Common myeloid progenitor, CD34-positive (primary cell): ENCODE results near the gene AGER. TPM values are rescaled to one million over a fixed set of nuclear protein-coding genes. Genes with fewer than 3 reads are reported as not detected.

Experiments used
- CTCF ChIA-PET: fragments of 350-600 bp; sonication (Branson Sonifier 250); formaldehyde crosslinking; loops from one replicate; lab custom pipeline; 2021; ENCODE audit warnings: antibody characterized with exemption; lab: Charles Lee
- POLR2A ChIA-PET: fragments of 350-600 bp; sonication (Branson Sonifier 250); formaldehyde crosslinking; loops from one replicate; lab custom pipeline; 2021; ENCODE audit warnings: antibody characterized with exemption; lab: Charles Lee
- DNase-seq, 3 donors: peaks; one replicate each; pipeline versions ENCODE4 v3.0.0 to v3.0.0-alpha.2; 2013
- H3K27ac ChIP-seq, 2 experiments: 1 replicate in 1 of 2; 2 replicates in 1 of 2; pipeline ENCODE4 v1.7.0; 2013; ENCODE audit warnings: inconsistent platforms in 2 of 2, low read length in 2 of 2, mild to moderate bottlenecking in 2 of 2, low read depth in 1 of 2, moderate library complexity in 1 of 2; ENCODE audit not compliant: severe bottlenecking in 2 of 2, insufficient read depth in 1 of 2, poor library complexity in 1 of 2
- H3K27me3 ChIP-seq, 5 experiments: replicated peaks in 2 of 5; 1 replicate in 3 of 5; 2 replicates in 2 of 5; pipeline versions ENCODE4 v1.6.1 to v1.7.0; 2013; ENCODE audit warnings: low read length in 4 of 5, mild to moderate bottlenecking in 2 of 5, moderate library complexity in 2 of 5, inconsistent platforms in 1 of 5; ENCODE audit not compliant: insufficient read depth in 5 of 5, control insufficient read depth in 4 of 5
- H3K36me3 ChIP-seq, 4 experiments: 1 replicate in 2 of 4; 2 replicates in 2 of 4; pipeline versions ENCODE4 v1.6.1 to v1.7.0; 2013; ENCODE audit warnings: low read length in 3 of 4, control low read depth in 1 of 4, mild to moderate bottlenecking in 1 of 4; ENCODE audit not compliant: control insufficient read depth in 4 of 4, insufficient read depth in 4 of 4
- H3K4me1 ChIP-seq, 4 experiments: 1 replicate in 3 of 4; 2 replicates in 1 of 4; pipeline versions ENCODE4 v1.6.1 to v1.7.1; 2013; ENCODE audit warnings: low read length in 3 of 4, mild to moderate bottlenecking in 3 of 4, control low read depth in 1 of 4, inconsistent platforms in 1 of 4, moderate library complexity in 1 of 4; ENCODE audit not compliant: control insufficient read depth in 4 of 4, insufficient read depth in 4 of 4; ENCODE audit errors: control extremely low read depth in 1 of 4
- H3K4me3 ChIP-seq, 7 experiments: 1 replicate in 4 of 7; 2 replicates in 3 of 7; pipeline versions ENCODE4 v1.5.1 to v1.7.0; 2013; ENCODE audit warnings: mild to moderate bottlenecking in 7 of 7, low read length in 6 of 7, moderate library complexity in 6 of 7, inconsistent platforms in 2 of 7, low read depth in 2 of 7, control low read depth in 1 of 7; ENCODE audit not compliant: insufficient read depth in 4 of 7, control insufficient read depth in 1 of 7; ENCODE audit errors: extremely low read depth in 1 of 7
- H3K9me3 ChIP-seq, 5 experiments: 1 replicate in 4 of 5; 2 replicates in 1 of 5; pipeline versions ENCODE4 v1.6.1 to v1.7.1; 2013; ENCODE audit warnings: low read length in 4 of 5, mild to moderate bottlenecking in 2 of 5, inconsistent platforms in 1 of 5, low read depth in 1 of 5, moderate library complexity in 1 of 5; ENCODE audit not compliant: control insufficient read depth in 4 of 5, insufficient read depth in 2 of 5; ENCODE audit errors: control extremely low read depth in 1 of 5
- WGBS: methylation state at CpG from one replicate; pipeline ENCODE4 v1.1.5; 2013; ENCODE audit not compliant: insufficient coverage; 5-methylcytosine and 5-hydroxymethylcytosine counted together
- polyA plus RNA-seq: library from polyadenylated mRNA; unstranded; fragments of 120-200 nt; gene quantifications from one replicate; pipeline ENCODE4 v1.2.1, GENCODE V29; 2013

Gene AGER
- 7.5 TPM for polyA plus RNA-seq

DNA sequence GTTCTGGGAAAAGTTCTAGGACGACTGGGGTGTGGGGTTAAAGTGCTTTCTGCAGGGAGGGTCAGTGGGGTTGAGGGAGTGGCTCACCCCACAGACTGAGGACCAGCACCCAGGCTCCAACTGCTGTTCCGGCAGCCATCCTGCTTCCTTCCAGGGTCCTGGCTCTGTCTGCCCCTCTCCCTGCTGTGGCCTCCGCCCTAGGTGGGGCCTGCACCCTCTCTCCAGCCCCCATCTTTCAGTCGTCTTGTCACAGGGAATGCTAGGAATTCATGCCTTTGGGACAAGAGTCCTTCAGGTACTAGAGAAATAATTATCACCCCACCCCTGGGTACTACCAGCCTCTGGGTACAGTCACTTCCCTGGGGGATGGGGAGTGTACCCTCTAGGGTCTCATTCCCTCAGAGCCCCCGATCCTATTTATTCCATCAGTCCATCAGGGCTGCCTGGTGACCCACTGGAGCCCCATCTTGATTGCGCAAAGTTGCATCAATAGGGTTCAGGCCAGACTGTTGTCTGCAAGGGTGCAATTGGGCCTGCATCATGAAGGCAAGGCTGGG, at the start of gene AGER:
TSS of gene AGER (minus strand) at position 170 of the 557 bp plus-strand sequence. CDS start at position 139, 31 bp downstream.
- ChIA-PET POLR2A (no interaction called here), CTCF (interaction anchor here (2.3 kb wide), 1 partner anchor 12 kb away, joined by 10 read pairs; no protein-coding TSS in a partner anchor)
- H3K27ac ChIP-seq, result peak within 1 kb of the TSS in 1 of 2 experiments; percentile 54
- H3K36me3 ChIP-seq, result peaks cover 10 to 70% (median 47%) of the 10 kb centered on the region in 4 experiments
- H3K27me3 ChIP-seq, result no peaks in the 10 kb centered on the region
- DNase-seq, result no peak
- no peaks in the 10 kb centered on the region for H3K9me3 ChIP-seq
- H3K4me3 ChIP-seq, result no peak within 1 kb of the TSS
- WGBS, result 91% methylated on average over 4 of the region's 6 CpGs
- H3K4me1 ChIP-seq, result peaks cover 6 to 47% (median 38%) of the 10 kb centered on the region in 4 experiments

DNA sequence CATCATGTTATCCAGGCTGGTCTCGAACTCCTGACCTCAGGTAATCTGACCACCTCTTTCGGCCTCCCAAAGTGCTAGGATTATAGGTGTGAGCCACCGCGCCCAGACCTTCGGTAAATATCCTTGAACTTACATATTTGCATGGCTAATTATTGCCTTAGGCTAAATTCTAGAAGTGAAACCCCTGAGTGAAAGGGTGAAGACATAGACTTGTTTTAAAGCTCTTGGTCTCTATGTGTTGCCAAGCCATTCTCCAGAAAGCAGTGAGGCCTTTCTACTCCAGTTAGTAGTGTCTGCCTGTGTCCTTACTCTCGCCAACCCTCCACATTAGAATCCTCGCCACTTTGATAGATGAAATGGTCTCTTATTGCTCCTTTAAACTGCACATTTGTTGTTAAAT, 42.4 kb upstream of the AGER start:
- WGBS, result 96% methylated on average over 6 of the region's 7 CpGs

GRCh38 chr6:32224696-32225095, 40.6 kb upstream of the AGER start:
- Histone ChIP-seq H3K27me3 (no peaks in the 10 kb centered on the region), H3K4me1 (peaks cover 0 to 9% (median 6%) of the 10 kb centered on the region in 4 experiments), H3K9me3 (no peaks in the 10 kb centered on the region), H3K27ac (no peak overlapping the region), H3K4me3 (no peak overlapping the region), H3K36me3 (no peaks in the 10 kb centered on the region)
- 100% methylated on average over 1 of the region's 2 CpGs for WGBS
- ChIA-PET POLR2A (no interaction called here), CTCF (interaction anchor here (0.9 to 1.6 kb wide), 2 partner anchors 11 to 189 kb away, joined by 3 to 4 read pairs; no protein-coding TSS in a partner anchor)
- DNase-seq, result no peak

More for the DNA sequence above, 42.4 kb upstream of the AGER start:
- no peak for DNase-seq
- H3K4me3 ChIP-seq, result no peak overlapping the region
- ChIA-PET CTCF (no interaction called here), POLR2A (interaction anchor here (0.6 kb wide), 1 partner anchor 88 kb away, joined by 4 read pairs; no protein-coding TSS in a partner anchor)
- no peaks in the 10 kb centered on the region for H3K36me3 ChIP-seq
- H3K9me3 ChIP-seq, result no peaks in the 10 kb centered on the region
- H3K27ac ChIP-seq, result no peak overlapping the region
- no peaks in the 10 kb centered on the region for H3K27me3 ChIP-seq
- H3K4me1 ChIP-seq, result peaks cover 0 to 9% (median 6%) of the 10 kb centered on the region in 4 experiments

GRCh38 chr6:32223258-32224235, 39.5 kb upstream of the AGER start, which contains the start of gene NOTCH4:
Gene NOTCH4 (minus strand): TSS chr6:32224067. CDS start chr6:32223928, 139 bp downstream.
- POLR2A ChIA-PET, result interaction anchor here (0.5 kb wide), 1 partner anchor 777 kb away, joined by 3 read pairs; no protein-coding TSS in a partner anchor
- CTCF ChIA-PET, result interaction anchor here (0.7 to 1.7 kb wide), 2 partner anchors 27 to 631 kb away, joined by 3 to 4 read pairs; no protein-coding TSS in a partner anchor
- DNase-seq, result peak in 1 of 3 donors; percentile 10
- Histone ChIP-seq H3K9me3 (no peaks in the 10 kb centered on the region), H3K4me3 (no peak within 1 kb of the TSS), H3K36me3 (no peaks in the 10 kb centered on the region), H3K4me1 (peaks cover 0 to 9% (median 6%) of the 10 kb centered on the region in 4 experiments), H3K27me3 (no peaks in the 10 kb centered on the region), H3K27ac (no peak within 1 kb of the TSS)
- 68% methylated on average over 18 of the region's 20 CpGs for WGBS

DNA sequence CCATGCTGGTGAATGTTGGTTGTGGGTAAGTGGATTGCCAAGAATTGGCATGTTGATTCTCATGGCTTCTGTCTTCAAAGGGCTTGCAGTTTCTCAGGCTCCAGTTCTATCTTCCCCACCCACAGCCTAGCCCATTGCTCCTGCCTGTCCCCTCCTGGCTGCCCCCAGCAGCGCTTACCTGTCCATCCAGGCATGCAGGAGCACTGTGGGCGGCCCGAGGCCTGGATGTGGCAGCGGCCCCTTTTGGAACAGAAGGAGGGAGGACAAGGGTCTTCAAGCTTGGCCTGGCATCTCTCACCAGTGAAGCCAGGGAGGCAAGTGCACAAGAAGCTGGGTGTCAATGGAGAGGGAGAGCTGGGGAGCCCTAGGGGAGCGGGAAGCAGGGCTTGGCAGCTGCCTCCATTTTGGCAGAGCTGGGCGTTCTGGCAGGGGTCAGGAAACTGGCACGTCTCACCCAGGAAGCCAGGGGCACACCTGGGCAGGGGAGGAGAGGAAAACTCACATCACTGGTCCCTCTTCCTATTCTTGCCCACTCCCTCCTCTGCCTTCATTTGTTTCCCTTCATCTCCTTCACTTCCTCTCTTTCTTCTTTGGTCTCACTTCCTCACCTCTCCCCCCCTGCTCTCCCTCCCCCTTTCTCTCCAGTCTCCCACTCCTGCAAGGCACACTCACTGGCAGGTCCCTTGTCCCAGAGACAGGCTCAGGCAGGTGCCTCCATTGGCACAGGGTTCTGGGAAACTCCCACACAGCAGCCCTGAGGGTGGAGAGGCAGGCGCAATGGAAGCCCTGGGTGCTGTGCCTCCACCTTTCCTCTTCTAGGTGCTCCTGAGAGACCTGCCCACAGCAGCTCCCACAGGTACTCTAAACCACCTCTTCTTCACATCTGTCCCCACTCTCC, 38.5 kb upstream of the AGER start:
- H3K36me3 ChIP-seq, result no peaks in the 10 kb centered on the region
- 88% methylated on average over 7 of the region's 8 CpGs for WGBS
- H3K4me3 ChIP-seq, result no peak overlapping the region
- ChIA-PET CTCF (interaction anchor here (1.7 kb wide), 1 partner anchor 26 kb away, joined by 3 read pairs; no protein-coding TSS in a partner anchor), POLR2A (no interaction called here)
- no peaks in the 10 kb centered on the region for H3K27me3 ChIP-seq
- no peak overlapping the region for H3K27ac ChIP-seq
- peaks cover 0 to 9% (median 6%) of the 10 kb centered on the region in 4 experiments for H3K4me1 ChIP-seq
- H3K9me3 ChIP-seq, result no peaks in the 10 kb centered on the region
- no peak for DNase-seq

DNA sequence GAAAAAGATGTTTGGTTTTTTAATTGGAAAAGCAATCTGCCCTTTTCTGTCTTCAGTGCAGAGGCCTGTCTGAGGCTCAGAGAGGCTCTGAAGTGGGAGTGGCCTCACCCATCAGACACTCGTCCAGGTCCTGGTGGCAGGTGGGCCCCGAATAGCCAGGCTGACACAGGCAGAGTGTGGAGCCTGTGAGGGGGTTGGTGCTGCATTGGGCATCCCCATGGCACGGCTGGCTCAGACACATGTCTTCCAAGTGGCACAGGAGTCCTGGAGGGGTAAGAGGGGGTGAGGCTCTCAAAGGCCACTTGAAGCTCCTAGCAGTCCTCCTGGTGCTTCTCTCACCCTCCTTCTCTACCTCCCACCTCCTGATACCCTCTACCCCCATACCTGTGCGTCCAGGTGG, 36.0 kb upstream of the AGER start:
- Histone ChIP-seq H3K9me3 (no peaks in the 10 kb centered on the region), H3K27ac (no peak overlapping the region), H3K36me3 (no peaks in the 10 kb centered on the region), H3K4me1 (peaks cover 0 to 4% (median 2%) of the 10 kb centered on the region in 4 experiments), H3K27me3 (no peaks in the 10 kb centered on the region), H3K4me3 (no peak overlapping the region)
- ChIA-PET CTCF (no interaction called here), POLR2A (no interaction called here)
- DNase-seq, result no peak
- WGBS, result 94% methylated on average over 2 of the region's 4 CpGs
